ENCODE measurements around the gene NMRAL1. TPM values are rescaled to one million over a fixed set of nuclear protein-coding genes. Genes with fewer than 3 reads are reported as not detected.

Gene NMRAL1
- total RNA-seq, 1 donor from 2014 or later, result 28.5 TPM

DNA sequence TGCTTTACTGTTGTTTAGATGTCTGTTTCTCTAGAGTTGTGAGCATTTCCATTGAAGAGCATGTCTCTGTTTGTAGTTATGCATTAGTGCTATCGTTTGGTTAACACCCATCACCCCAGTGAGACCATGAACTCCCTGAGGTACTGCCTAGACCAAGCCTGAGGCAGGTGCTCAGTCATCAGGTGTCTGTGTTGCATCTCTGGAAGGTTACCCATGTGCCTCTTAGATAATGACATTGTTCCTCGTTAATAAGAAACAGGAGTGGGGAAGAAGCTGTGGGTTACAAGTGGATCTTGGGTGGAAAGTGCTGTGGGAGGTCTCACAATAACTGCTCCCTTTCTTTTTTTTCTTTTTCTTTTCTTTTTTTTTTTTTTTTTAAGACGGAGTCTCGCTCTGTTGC, 30.4 kb downstream of the NMRAL1 start:
- Mint-ChIP-seq H3K27me3 (ENCODE audit: low read depth, unreplicated experiment) (no peaks in the 10 kb centered on the region), H3K27ac (ENCODE audit: unreplicated experiment) (no peak overlapping the region), H3K4me3 (ENCODE audit: unreplicated experiment) (no peak overlapping the region), H3K36me3 (ENCODE audit: low read depth, unreplicated experiment) (peaks cover 23% of the 10 kb centered on the region), H3K4me1 (ENCODE audit: low read depth, unreplicated experiment) (no peaks in the 10 kb centered on the region), H3K9me3 (ENCODE audit: unreplicated experiment) (no peaks in the 10 kb centered on the region)
- peaks cover 52% of the 10 kb centered on the region for H3K36me3 ChIP-seq (ENCODE audit: insufficient read depth, low read length)
- H3K27ac ChIP-seq (ENCODE audit: low read depth, low read length), result no peak overlapping the region
- no peaks in the 10 kb centered on the region for H3K27me3 ChIP-seq (ENCODE audit: insufficient read depth, low read length)
- H4K20me1 ChIP-seq (ENCODE audit: insufficient read depth, low read length), result peaks cover 8% of the 10 kb centered on the region
- FAIRE-seq, result no peak
- no peak overlapping the region for H3K9ac ChIP-seq (ENCODE audit: low read length)
- H3K4me1 ChIP-seq (ENCODE audit: insufficient read depth, low read length), result no peaks in the 10 kb centered on the region
- TF ChIP-seq CTCF (IDR thresholded peaks at IDR 0.05; ENCODE audit: insufficient read depth, low read depth, low read length) (no peak), EZH2 (IDR thresholded peaks at IDR 0.05; ENCODE audit: insufficient read depth, low read length) (no peak)
- H2AFZ ChIP-seq (ENCODE audit: low read depth, low read length), result no peak overlapping the region
- H3K79me2 ChIP-seq (ENCODE audit: insufficient read depth, low read length), result no peaks in the 10 kb centered on the region
- no peak overlapping the region for H3K4me3 ChIP-seq (ENCODE audit: insufficient read depth, low read depth, low read length)
- DNase-seq (ENCODE audit: low read depth), result no peak
- H3K9me3 ChIP-seq (ENCODE audit: insufficient read depth, low read depth, low read length), result no peaks in the 10 kb centered on the region
- H3K4me2 ChIP-seq (ENCODE audit: low read length), result no peak overlapping the region

GRCh38 chr16:4443271-4443670, 31.2 kb downstream of the NMRAL1 start:
- TF ChIP-seq CTCF (IDR thresholded peaks at IDR 0.05; ENCODE audit: insufficient read depth, low read depth, low read length), result no peak
- no peak for TF ChIP-seq EZH2 (IDR thresholded peaks at IDR 0.05; ENCODE audit: insufficient read depth, low read length)
- no peak overlapping the region for H3K9ac ChIP-seq (ENCODE audit: low read length)
- no peaks in the 10 kb centered on the region for H3K4me1 ChIP-seq (ENCODE audit: insufficient read depth, low read length)
- H3K4me3 ChIP-seq (ENCODE audit: insufficient read depth, low read depth, low read length), result no peak overlapping the region
- H3K4me2 ChIP-seq (ENCODE audit: low read length), result no peak overlapping the region
- H2AFZ ChIP-seq (ENCODE audit: low read depth, low read length), result no peak overlapping the region
- peaks cover 21% of the 10 kb centered on the region for H3K36me3 Mint-ChIP-seq (ENCODE audit: low read depth, unreplicated experiment)
- no peak overlapping the region for H3K27ac Mint-ChIP-seq (ENCODE audit: unreplicated experiment)
- no peaks in the 10 kb centered on the region for H3K27me3 ChIP-seq (ENCODE audit: insufficient read depth, low read length)
- H3K36me3 ChIP-seq (ENCODE audit: insufficient read depth, low read length), result peaks cover 49% of the 10 kb centered on the region
- H4K20me1 ChIP-seq (ENCODE audit: insufficient read depth, low read length), result peaks cover 8% of the 10 kb centered on the region
- DNase-seq (ENCODE audit: low read depth), result no peak
- H3K79me2 ChIP-seq (ENCODE audit: insufficient read depth, low read length), result no peaks in the 10 kb centered on the region
- no peaks in the 10 kb centered on the region for H3K9me3 Mint-ChIP-seq (ENCODE audit: unreplicated experiment)
- H3K9me3 ChIP-seq (ENCODE audit: insufficient read depth, low read depth, low read length), result no peaks in the 10 kb centered on the region
- no peak overlapping the region for H3K27ac ChIP-seq (ENCODE audit: low read depth, low read length)
- H3K4me1 Mint-ChIP-seq (ENCODE audit: low read depth, unreplicated experiment), result no peaks in the 10 kb centered on the region
- H3K4me3 Mint-ChIP-seq (ENCODE audit: unreplicated experiment), result no peak overlapping the region
- FAIRE-seq, result no peak
- H3K27me3 Mint-ChIP-seq (ENCODE audit: low read depth, unreplicated experiment), result no peaks in the 10 kb centered on the region

DNA sequence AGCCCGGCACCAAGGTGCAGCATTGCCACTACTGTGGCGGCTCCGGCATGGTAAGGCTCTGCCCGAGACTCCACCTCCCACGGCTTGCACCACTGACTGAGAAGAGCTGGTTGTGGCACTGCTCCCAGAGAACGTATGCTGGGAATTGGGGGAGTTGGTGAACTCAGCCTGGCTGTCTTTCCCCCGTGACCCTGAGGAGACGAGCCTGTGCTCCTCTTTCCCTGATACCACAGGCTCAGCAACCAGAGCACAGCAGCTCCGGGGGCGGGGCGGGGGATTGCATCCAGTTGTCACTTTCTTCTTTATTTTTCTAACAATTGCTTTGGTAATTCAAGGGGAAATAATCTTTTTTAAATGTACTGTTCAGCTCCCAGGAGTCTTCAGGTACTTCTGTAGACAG, 32.1 kb downstream of the NMRAL1 start:
- no peak for FAIRE-seq
- H3K36me3 Mint-ChIP-seq (ENCODE audit: low read depth, unreplicated experiment), result peaks cover 19% of the 10 kb centered on the region

More for the DNA sequence above, 32.1 kb downstream of the NMRAL1 start:
- Mint-ChIP-seq H3K27me3 (ENCODE audit: low read depth, unreplicated experiment) (no peaks in the 10 kb centered on the region), H3K9me3 (ENCODE audit: unreplicated experiment) (no peaks in the 10 kb centered on the region), H3K4me1 (ENCODE audit: low read depth, unreplicated experiment) (no peaks in the 10 kb centered on the region), H3K4me3 (ENCODE audit: unreplicated experiment) (no peak overlapping the region), H3K27ac (ENCODE audit: unreplicated experiment) (no peak overlapping the region)
- H3K9ac ChIP-seq (ENCODE audit: low read length), result no peak overlapping the region
- no peaks in the 10 kb centered on the region for H3K79me2 ChIP-seq (ENCODE audit: insufficient read depth, low read length)
- H3K4me3 ChIP-seq (ENCODE audit: insufficient read depth, low read depth, low read length), result no peak overlapping the region
- DNase-seq (ENCODE audit: low read depth), result no peak
- TF ChIP-seq CTCF (IDR thresholded peaks at IDR 0.05; ENCODE audit: insufficient read depth, low read depth, low read length), result no peak
- no peak for TF ChIP-seq EZH2 (IDR thresholded peaks at IDR 0.05; ENCODE audit: insufficient read depth, low read length)
- peaks cover 53% of the 10 kb centered on the region for H3K36me3 ChIP-seq (ENCODE audit: insufficient read depth, low read length)
- no peak overlapping the region for H3K27ac ChIP-seq (ENCODE audit: low read depth, low read length)
- no peaks in the 10 kb centered on the region for H3K27me3 ChIP-seq (ENCODE audit: insufficient read depth, low read length)
- H3K4me1 ChIP-seq (ENCODE audit: insufficient read depth, low read length), result no peaks in the 10 kb centered on the region
- no peak overlapping the region for H2AFZ ChIP-seq (ENCODE audit: low read depth, low read length)
- H3K9me3 ChIP-seq (ENCODE audit: insufficient read depth, low read depth, low read length), result no peaks in the 10 kb centered on the region
- no peak overlapping the region for H3K4me2 ChIP-seq (ENCODE audit: low read length)
- peaks cover 8% of the 10 kb centered on the region for H4K20me1 ChIP-seq (ENCODE audit: insufficient read depth, low read length)

Data from astrocyte (in vitro differentiated cells and primary cell).